ENCODE results near the gene TMOD3. TPM values are rescaled to one million over a fixed set of nuclear protein-coding genes. Genes with fewer than 3 reads are reported as not detected.
A peak's percentile ranks its signal among the peaks of the same experiment; 100 is the strongest.

The TMOD3 gene
- total RNA-seq, 5 donors from 2014 or later (not counting 1 experiment from before 2014, with no cell fraction given) = 47.2 to 55.8 (median 53.4) TPM

DNA sequence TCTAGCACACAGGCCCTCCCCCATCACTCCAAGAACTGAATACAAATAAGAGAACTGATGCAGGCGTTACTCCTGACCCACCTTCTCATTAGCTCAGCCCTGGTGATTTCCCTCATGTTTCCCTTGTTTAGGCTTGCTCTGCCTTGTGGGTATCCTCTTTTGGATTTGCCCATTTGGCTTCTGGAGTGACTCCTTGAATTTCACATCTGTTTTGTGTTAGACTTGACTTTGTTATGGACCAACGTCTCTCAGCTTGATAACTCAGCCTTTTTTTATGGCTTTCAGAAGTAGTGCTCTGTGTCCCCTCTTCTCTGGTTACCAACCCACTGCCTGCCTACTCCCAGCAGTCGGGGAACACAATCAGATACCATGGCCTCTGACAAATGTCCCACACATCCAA, 11.3 kb upstream of the TMOD3 start:
- WGBS (ENCODE audit: insufficient coverage) = 83% methylated on average over 2 of the region's 3 CpGs
- Mint-ChIP-seq H3K27me3 (no peaks in the 10 kb centered on the region), H3K4me3 (no peak overlapping the region), H3K9me3 (peaks cover 13 to 20% (median 19%) of the 10 kb centered on the region in 3 donors), H3K4me1 (no peaks in the 10 kb centered on the region), H3K36me3 (peaks cover 37% of the 10 kb centered on the region), H3K27ac (no peak overlapping the region)
- ATAC-seq (replicated peaks in 1 of 4) (no peak), DNase-seq (no peak)
- peaks cover 3% of the 10 kb centered on the region for H3K9me3 ChIP-seq
- ChIA-PET POLR2A (no interaction called here), CTCF (no interaction called here)
- no peak overlapping the region for H3K4me3 ChIP-seq (ENCODE audit: control insufficient read depth in 1 of 2, extremely low read depth in 1 of 2, low read length in 1 of 2)
- H3K27me3 ChIP-seq (replicated peaks in 1 of 2; ENCODE audit: control insufficient read depth in 2 of 2, extremely low read depth in 1 of 2, insufficient read depth in 2 of 2, low read length in 1 of 2) = no peaks in the 10 kb centered on the region
- H3K36me3 ChIP-seq (ENCODE audit: control insufficient read depth in 2 of 2, extremely low read depth in 1 of 2, insufficient read depth in 1 of 2, low read length in 1 of 2) = no peaks in the 10 kb centered on the region
- H3K27ac ChIP-seq (ENCODE audit: low read length) = no peak overlapping the region
- no peaks in the 10 kb centered on the region for H3K4me1 ChIP-seq (ENCODE audit: control insufficient read depth in 1 of 2, extremely low read depth in 1 of 2, insufficient read depth in 2 of 2, low read length in 2 of 2)

DNA sequence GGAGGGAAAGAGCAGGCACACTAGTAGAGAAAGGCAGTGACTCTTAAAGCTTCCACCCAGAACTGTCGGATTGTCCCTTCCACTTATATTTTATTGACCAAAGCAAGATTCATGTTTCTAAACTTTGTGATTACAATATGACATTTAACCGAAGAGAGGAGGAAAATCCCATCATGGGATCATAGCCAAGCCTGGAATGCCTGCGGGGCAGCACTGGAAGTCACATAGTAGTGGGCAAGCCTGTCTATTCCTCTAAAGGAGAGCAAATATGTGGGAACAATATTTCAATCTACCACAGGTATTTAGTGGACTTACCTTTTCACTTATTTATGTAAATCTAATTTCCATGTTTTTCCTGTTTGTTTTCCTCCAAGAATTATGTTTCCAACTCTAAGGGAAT, 3.8 kb upstream of the TMOD3 start:
- Mint-ChIP-seq H3K36me3 (peaks cover 6% of the 10 kb centered on the region), H3K4me1 (peaks cover 6 to 8% (median 6%) of the 10 kb centered on the region in 3 donors), H3K27me3 (no peaks in the 10 kb centered on the region), H3K9me3 (peaks cover 5 to 7% (median 6%) of the 10 kb centered on the region in 3 donors), H3K27ac (no peak overlapping the region), H3K4me3 (no peak overlapping the region)
- no peak overlapping the region for H3K27ac ChIP-seq (ENCODE audit: low read length)
- ChIA-PET POLR2A (interaction anchor here in 1 of 2 donors (0.6 kb wide), 1 partner anchor 1097 kb away, joined by 5 read pairs; no protein-coding TSS in a partner anchor), CTCF (interaction anchor here in 1 of 2 donors (1.0 kb wide), 1 partner anchor 8 kb away, joined by 4 read pairs; no protein-coding TSS in a partner anchor)
- peaks cover under 1 to 5% of the 10 kb centered on the region in 2 experiments for H3K4me1 ChIP-seq (ENCODE audit: control insufficient read depth in 1 of 2, extremely low read depth in 1 of 2, insufficient read depth in 2 of 2, low read length in 2 of 2)
- no CpG with 5 or more reads among the region's 3 CpGs for WGBS (ENCODE audit: insufficient coverage)
- no peaks in the 10 kb centered on the region for H3K36me3 ChIP-seq (ENCODE audit: control insufficient read depth in 2 of 2, extremely low read depth in 1 of 2, insufficient read depth in 1 of 2, low read length in 1 of 2)
- peaks cover 3% of the 10 kb centered on the region for H3K9me3 ChIP-seq
- H3K4me3 ChIP-seq (ENCODE audit: control insufficient read depth in 1 of 2, extremely low read depth in 1 of 2, low read length in 1 of 2) = no peak overlapping the region
- ATAC-seq (replicated peaks in 1 of 4) (no peak), DNase-seq (no peak)
- H3K27me3 ChIP-seq (replicated peaks in 1 of 2; ENCODE audit: control insufficient read depth in 2 of 2, extremely low read depth in 1 of 2, insufficient read depth in 2 of 2, low read length in 1 of 2) = no peaks in the 10 kb centered on the region

DNA sequence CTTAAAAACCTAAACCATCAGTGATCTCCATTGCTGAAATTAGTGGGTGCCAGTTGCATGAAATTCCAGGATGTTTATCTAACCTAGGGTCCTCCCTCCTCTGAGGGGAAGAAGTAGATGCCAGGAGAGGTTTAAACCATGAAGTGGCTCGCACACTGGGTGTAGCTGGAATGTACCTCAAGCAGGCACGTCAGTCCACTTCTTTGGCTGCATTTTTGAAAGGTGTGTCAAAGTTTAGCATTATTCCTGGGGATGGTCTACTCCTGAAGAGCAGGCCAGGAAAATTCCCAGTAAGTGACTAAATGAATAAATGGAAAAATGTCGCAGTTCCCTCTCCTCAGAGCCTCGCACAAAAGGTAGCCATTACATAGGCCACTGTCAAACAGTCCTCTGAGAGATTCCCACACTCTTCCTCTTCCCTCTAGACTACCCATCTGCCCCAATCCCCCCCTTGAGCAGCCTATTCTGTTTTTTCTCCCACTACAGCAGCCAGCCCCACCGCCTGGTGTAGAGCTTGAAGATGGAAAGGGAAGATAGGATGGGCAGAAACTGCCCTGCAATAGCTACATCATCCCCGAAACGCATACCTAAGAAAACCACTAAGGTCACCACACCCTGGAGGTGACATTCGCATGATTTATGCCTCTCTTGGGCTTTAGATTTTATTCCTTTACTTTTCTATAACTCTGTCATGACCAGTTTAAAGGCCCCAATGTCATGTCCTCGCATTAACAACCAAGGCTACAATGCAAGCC, 655 bp upstream of the TMOD3 start:
- H3K36me3 ChIP-seq (ENCODE audit: control insufficient read depth in 2 of 2, extremely low read depth in 1 of 2, insufficient read depth in 1 of 2, low read length in 1 of 2) = no peaks in the 10 kb centered on the region
- H3K27me3 ChIP-seq (replicated peaks in 1 of 2; ENCODE audit: control insufficient read depth in 2 of 2, extremely low read depth in 1 of 2, insufficient read depth in 2 of 2, low read length in 1 of 2) = no peaks in the 10 kb centered on the region
- H3K9me3 ChIP-seq = no peaks in the 10 kb centered on the region
- H3K27ac Mint-ChIP-seq = peak overlapping the region in 1 of 2 donors; percentile 85
- peaks cover 13 to 14% of the 10 kb centered on the region in 2 experiments for H3K4me1 ChIP-seq (ENCODE audit: control insufficient read depth in 1 of 2, extremely low read depth in 1 of 2, insufficient read depth in 2 of 2, low read length in 2 of 2)
- ChIA-PET POLR2A (no interaction called here), CTCF (no interaction called here)
- H3K4me1 Mint-ChIP-seq = peaks cover 35 to 38% (median 37%) of the 10 kb centered on the region in 3 donors
- peak overlapping the region in 1 of 2 donors; percentile 94 for H3K4me3 ChIP-seq (ENCODE audit: control insufficient read depth in 1 of 2, extremely low read depth in 1 of 2, low read length in 1 of 2)
- ATAC-seq (replicated peaks in 1 of 4) = no peak
- peak overlapping the region; percentile 97 to 98 (median 97) for H3K4me3 Mint-ChIP-seq
- DNase-seq = no peak
- peaks cover 3% of the 10 kb centered on the region for H3K36me3 Mint-ChIP-seq
- WGBS (ENCODE audit: insufficient coverage) = 91% methylated on average over 6 of the region's 9 CpGs
- peak overlapping the region; percentile 65 for H3K27ac ChIP-seq (ENCODE audit: low read length)
- no peaks in the 10 kb centered on the region for H3K27me3 Mint-ChIP-seq
- H3K9me3 Mint-ChIP-seq = no peaks in the 10 kb centered on the region

DNA sequence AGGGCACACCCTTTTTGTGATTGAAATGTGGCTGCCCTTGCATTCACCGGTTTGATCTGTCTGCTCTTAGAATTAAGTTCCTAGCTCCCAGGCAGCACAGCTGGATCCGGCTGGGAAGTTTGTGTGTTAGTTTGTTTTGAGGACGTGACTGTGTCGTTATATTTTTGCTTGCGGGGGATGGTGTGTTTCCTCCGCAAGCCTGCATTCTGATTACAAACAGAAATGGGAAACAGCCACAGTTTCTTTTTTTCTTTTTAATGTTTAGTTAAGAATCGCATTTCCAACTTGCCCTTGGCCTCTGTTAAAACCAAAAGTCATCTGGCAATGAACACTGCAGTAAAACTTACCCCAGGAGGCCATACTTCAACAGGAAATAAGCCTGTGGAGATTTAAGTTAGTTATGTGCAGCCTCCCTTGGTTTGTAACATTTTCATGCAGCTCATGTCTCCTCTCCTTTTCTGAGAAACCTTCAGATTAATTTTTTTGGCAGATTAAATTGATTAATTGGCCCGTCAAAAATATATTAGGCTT, 888 bp downstream of the TMOD3 start:
- POLR2A ChIA-PET = no interaction called here
- H3K27ac Mint-ChIP-seq = peak overlapping the region; percentile 88 to 95
- 0% methylated on average over 4 of the region's 8 CpGs for WGBS (ENCODE audit: insufficient coverage)
- peaks cover 13 to 18% of the 10 kb centered on the region in 2 experiments for H3K4me1 ChIP-seq (ENCODE audit: control insufficient read depth in 1 of 2, extremely low read depth in 1 of 2, insufficient read depth in 2 of 2, low read length in 2 of 2)
- H3K4me1 Mint-ChIP-seq = peaks cover 50 to 53% (median 53%) of the 10 kb centered on the region in 3 donors
- ATAC-seq (replicated peaks in 1 of 4) (peak in 1 of 4 experiments; percentile 27), DNase-seq (peak in 1 of 35 experiments; percentile 39)
- peak overlapping the region; percentile 97 to 98 (median 97) for H3K4me3 Mint-ChIP-seq
- no peaks in the 10 kb centered on the region for H3K36me3 ChIP-seq (ENCODE audit: control insufficient read depth in 2 of 2, extremely low read depth in 1 of 2, insufficient read depth in 1 of 2, low read length in 1 of 2)
- H3K27me3 ChIP-seq (replicated peaks in 1 of 2; ENCODE audit: control insufficient read depth in 2 of 2, extremely low read depth in 1 of 2, insufficient read depth in 2 of 2, low read length in 1 of 2) = no peaks in the 10 kb centered on the region
- H3K9me3 Mint-ChIP-seq = no peaks in the 10 kb centered on the region
- no peaks in the 10 kb centered on the region for H3K27me3 Mint-ChIP-seq
- peak overlapping the region; percentile 86 to 94 for H3K4me3 ChIP-seq (ENCODE audit: control insufficient read depth in 1 of 2, extremely low read depth in 1 of 2, low read length in 1 of 2)
- no peaks in the 10 kb centered on the region for H3K9me3 ChIP-seq
- CTCF ChIA-PET = interaction anchor here (0.6 to 1.7 kb wide), 4 partner anchors 22 to 58 kb away, joined by 4 to 6 read pairs (median 5); no protein-coding TSS in a partner anchor
- H3K36me3 Mint-ChIP-seq = peaks cover 3% of the 10 kb centered on the region
- H3K27ac ChIP-seq (ENCODE audit: low read length) = peak overlapping the region; percentile 60

DNA sequence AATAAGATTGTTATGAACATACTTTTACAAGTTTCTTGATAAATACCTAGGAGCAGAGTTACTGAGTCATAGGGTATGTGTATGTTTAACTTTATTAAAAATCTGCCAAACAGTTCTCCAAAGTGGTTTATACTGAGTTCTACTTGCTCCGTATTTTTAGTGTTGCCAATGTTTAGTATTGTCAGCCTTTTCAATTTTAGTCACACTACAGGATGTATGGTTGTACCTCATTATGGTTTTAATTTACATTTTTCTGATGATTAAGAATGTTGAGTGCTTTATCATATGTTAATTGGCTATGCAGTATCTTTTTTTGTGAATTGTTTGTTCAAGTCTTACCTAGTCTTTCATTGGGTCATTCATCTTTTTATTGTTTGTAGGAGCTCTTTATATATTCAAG, 4.3 kb downstream of the TMOD3 start:
- ATAC-seq (replicated peaks in 1 of 4) (no peak), DNase-seq (no peak)
- Histone ChIP-seq H3K9me3 (no peaks in the 10 kb centered on the region), H3K4me1 (ENCODE audit: control insufficient read depth in 1 of 2, extremely low read depth in 1 of 2, insufficient read depth in 2 of 2, low read length in 2 of 2) (peaks cover 26 to 33% of the 10 kb centered on the region in 2 experiments), H3K27ac (ENCODE audit: low read length) (no peak overlapping the region), H3K4me3 (ENCODE audit: control insufficient read depth in 1 of 2, extremely low read depth in 1 of 2, low read length in 1 of 2) (no peak overlapping the region), H3K27me3 (replicated peaks in 1 of 2; ENCODE audit: control insufficient read depth in 2 of 2, extremely low read depth in 1 of 2, insufficient read depth in 2 of 2, low read length in 1 of 2) (no peaks in the 10 kb centered on the region), H3K36me3 (ENCODE audit: control insufficient read depth in 2 of 2, extremely low read depth in 1 of 2, insufficient read depth in 1 of 2, low read length in 1 of 2) (no peaks in the 10 kb centered on the region)
- Mint-ChIP-seq H3K4me3 (no peak overlapping the region), H3K27ac (no peak overlapping the region), H3K27me3 (no peaks in the 10 kb centered on the region), H3K4me1 (peaks cover 83 to 87% (median 85%) of the 10 kb centered on the region in 3 donors), H3K36me3 (peaks cover 3% of the 10 kb centered on the region), H3K9me3 (no peaks in the 10 kb centered on the region)
- CTCF ChIA-PET = interaction anchor here in 1 of 2 donors (0.5 to 1.0 kb wide), 2 partner anchors 9 to 57 kb away, joined by 3 to 4 read pairs; no protein-coding TSS in a partner anchor
- WGBS (ENCODE audit: insufficient coverage) = no CpG with 5 or more reads among the region's 1 CpG
- POLR2A ChIA-PET = no interaction called here

DNA sequence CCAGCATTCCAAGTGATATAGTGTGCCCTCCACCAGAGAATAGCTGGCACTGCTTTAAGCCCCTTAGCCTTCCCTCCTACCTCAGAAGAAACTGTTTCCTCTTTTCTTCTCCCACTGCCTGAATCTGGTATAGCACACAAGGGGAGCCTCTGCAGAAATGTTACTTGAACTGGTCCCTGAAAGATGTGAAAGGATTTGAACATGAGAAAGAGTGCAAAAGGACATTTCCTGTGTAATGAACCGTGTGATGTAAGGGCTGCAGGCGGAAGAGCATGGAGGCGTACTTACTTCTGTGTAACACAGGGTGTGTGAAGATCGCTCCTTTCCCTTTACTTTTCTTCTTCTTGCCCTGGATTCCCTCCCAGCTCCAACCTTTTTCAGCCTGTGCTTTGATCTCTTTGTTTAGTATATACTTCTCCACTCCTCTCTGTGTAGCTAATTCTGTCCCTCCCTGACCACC, 8.4 kb downstream of the TMOD3 start:
- no peaks in the 10 kb centered on the region for H3K27me3 ChIP-seq (replicated peaks in 1 of 2; ENCODE audit: control insufficient read depth in 2 of 2, extremely low read depth in 1 of 2, insufficient read depth in 2 of 2, low read length in 1 of 2)
- no peaks in the 10 kb centered on the region for H3K36me3 ChIP-seq (ENCODE audit: control insufficient read depth in 2 of 2, extremely low read depth in 1 of 2, insufficient read depth in 1 of 2, low read length in 1 of 2)
- H3K9me3 ChIP-seq = no peaks in the 10 kb centered on the region
- DNase-seq (peak in 2 of 35 experiments; percentile 28 to 41), ATAC-seq (replicated peaks in 1 of 4) (peak in 3 of 4 experiments; percentile 65 to 82 (median 73))
- WGBS (ENCODE audit: insufficient coverage) = no CpG with 5 or more reads among the region's 4 CpGs
- H3K4me3 Mint-ChIP-seq = peak overlapping the region; percentile 18 to 51 (median 41)
- H3K4me1 ChIP-seq (ENCODE audit: control insufficient read depth in 1 of 2, extremely low read depth in 1 of 2, insufficient read depth in 2 of 2, low read length in 2 of 2) = peaks cover 33 to 34% of the 10 kb centered on the region in 2 experiments
- peaks cover 90 to 99% (median 93%) of the 10 kb centered on the region in 3 donors for H3K4me1 Mint-ChIP-seq
- H3K9me3 Mint-ChIP-seq = no peaks in the 10 kb centered on the region
- H3K27ac Mint-ChIP-seq = peak overlapping the region; percentile 59 to 77
- POLR2A ChIA-PET = interaction anchor here in 1 of 2 donors (0.6 kb wide), 1 partner anchor 342 kb away, joined by 3 read pairs; no protein-coding TSS in a partner anchor
- peak overlapping the region in 1 of 2 donors; percentile 3 for H3K4me3 ChIP-seq (ENCODE audit: control insufficient read depth in 1 of 2, extremely low read depth in 1 of 2, low read length in 1 of 2)
- CTCF ChIA-PET = no interaction called here
- H3K27me3 Mint-ChIP-seq = no peaks in the 10 kb centered on the region
- no peak overlapping the region for H3K27ac ChIP-seq (ENCODE audit: low read length)
- H3K36me3 Mint-ChIP-seq = peaks cover 3% of the 10 kb centered on the region
